Measurements from ENCODE around the gene PRR7.

GRCh38 chr5:177440211-177440989 lies 6.2 kb upstream of the PRR7 start:
- TF ChIP-seq EZH2phosphoT487 (IDR thresholded peaks at IDR 0.05; ENCODE audit: unreplicated experiment) (no peak), EZH2 (IDR thresholded peaks at IDR 0.05; ENCODE audit: low read depth, unreplicated experiment) (no peak), POLR2AphosphoS5 (IDR thresholded peaks at IDR 0.05; ENCODE audit: low read depth) (0 out of 2 replicates have a peak, but pooled peaks have one; percentile 14), ETS1 (IDR thresholded peaks at IDR 0.05) (no peak)
- TF ChIP-seq, protein P1, sequence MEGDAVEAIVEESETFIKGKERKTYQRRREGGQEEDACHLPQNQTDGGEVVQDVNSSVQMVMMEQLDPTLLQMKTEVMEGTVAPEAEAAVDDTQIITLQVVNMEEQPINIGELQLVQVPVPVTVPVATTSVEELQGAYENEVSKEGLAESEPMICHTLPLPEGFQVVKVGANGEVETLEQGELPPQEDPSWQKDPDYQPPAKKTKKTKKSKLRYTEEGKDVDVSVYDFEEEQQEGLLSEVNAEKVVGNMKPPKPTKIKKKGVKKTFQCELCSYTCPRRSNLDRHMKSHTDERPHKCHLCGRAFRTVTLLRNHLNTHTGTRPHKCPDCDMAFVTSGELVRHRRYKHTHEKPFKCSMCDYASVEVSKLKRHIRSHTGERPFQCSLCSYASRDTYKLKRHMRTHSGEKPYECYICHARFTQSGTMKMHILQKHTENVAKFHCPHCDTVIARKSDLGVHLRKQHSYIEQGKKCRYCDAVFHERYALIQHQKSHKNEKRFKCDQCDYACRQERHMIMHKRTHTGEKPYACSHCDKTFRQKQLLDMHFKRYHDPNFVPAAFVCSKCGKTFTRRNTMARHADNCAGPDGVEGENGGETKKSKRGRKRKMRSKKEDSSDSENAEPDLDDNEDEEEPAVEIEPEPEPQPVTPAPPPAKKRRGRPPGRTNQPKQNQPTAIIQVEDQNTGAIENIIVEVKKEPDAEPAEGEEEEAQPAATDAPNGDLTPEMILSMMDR (conservative IDR thresholded peaks at IDR 0.05; ENCODE audit: low read depth in 2 of 2) = no peak

Measured in GM23338 (cell line).